WTC11 (cell line): ENCODE results near the gene CAMK2A. TPM values are rescaled to one million over a fixed set of nuclear protein-coding genes. Genes with fewer than 3 reads are reported as not detected.

Experiments used
- ATAC-seq: fragments of 200-7000 bp; cut with Tn5 transposase; 2 replicates; pipeline ENCODE4 v1.10.0; 2021; ENCODE audit warnings: mild to moderate bottlenecking, moderate library complexity
- CTCF ChIA-PET: fragments of 300-600 bp; sonication (Branson Sonifier 250); formaldehyde crosslinking; loops from one replicate; lab custom pipeline; 2021; ENCODE audit warnings: antibody characterized with exemption; lab: Charles Lee
- POLR2A ChIA-PET: fragments of 350-600 bp; sonication (Branson Sonifier 250); formaldehyde crosslinking; loops from one replicate; lab custom pipeline; 2021; ENCODE audit warnings: antibody characterized with exemption; lab: Charles Lee
- DNase-seq: peaks from one replicate; pipeline ENCODE4 v3.0.0; 2021; ENCODE audit warnings: low spot score
- H3K27ac Mint-ChIP-seq: 2 replicates; pipeline ENCODE4 v1.8.0; 2021; ENCODE audit warnings: mixed read lengths
- H3K27me3 Mint-ChIP-seq: 2 replicates; pipeline ENCODE4 v1.8.0; 2021; ENCODE audit warnings: low read depth, mild to moderate bottlenecking, moderate library complexity, mixed read lengths
- H3K36me3 Mint-ChIP-seq: 2 replicates; pipeline ENCODE4 v1.8.0; 2021; ENCODE audit warnings: mixed read lengths
- H3K4me1 Mint-ChIP-seq: 2 replicates; pipeline ENCODE4 v1.8.0; 2022; ENCODE audit warnings: mixed read lengths
- H3K4me3 Mint-ChIP-seq: 2 replicates; pipeline ENCODE4 v1.8.0; 2021; ENCODE audit warnings: mild to moderate bottlenecking, moderate library complexity, mixed read lengths
- H3K9me3 Mint-ChIP-seq: 2 replicates; pipeline ENCODE4 v1.8.0; 2021; ENCODE audit warnings: mixed read lengths
- ATF1 ChIP-seq: sonication (generic); formaldehyde crosslinking; IDR thresholded peaks from 2 replicates; pipeline ENCODE4 v1.8.1; 2023; ENCODE audit warnings: mild to moderate bottlenecking, moderate library complexity, missing genetic modification reagents
- CBFB ChIP-seq: sonication (generic); formaldehyde crosslinking; IDR thresholded peaks from 2 replicates; pipeline ENCODE4 v1.8.1; 2022; ENCODE audit warnings: mild to moderate bottlenecking, low read depth, missing genetic modification reagents
- E2F4 ChIP-seq: sonication (generic); formaldehyde crosslinking; IDR thresholded peaks from 2 replicates; pipeline ENCODE4 v1.8.1; 2022; ENCODE audit warnings: low read depth, mild to moderate bottlenecking, moderate library complexity, missing genetic modification reagents, borderline replicate concordance
- EMX1 ChIP-seq: fragments of 250-450 bp; sonication (Bioruptor Pico); IDR thresholded peaks from 2 replicates; pipeline ENCODE4 v1.8.0; 2021; ENCODE audit warnings: mild to moderate bottlenecking
- GTF2I ChIP-seq: fragments of 250-450 bp; sonication (Bioruptor Pico); conservative IDR thresholded peaks from 2 replicates; pipeline ENCODE4 v1.4.0; 2021; ENCODE audit warnings: mild to moderate bottlenecking
- IRF1 ChIP-seq: sonication (generic); formaldehyde crosslinking; IDR thresholded peaks from 2 replicates; pipeline ENCODE4 v1.8.0; 2023; ENCODE audit warnings: missing genetic modification reagents
- USF2 ChIP-seq: sonication (generic); formaldehyde crosslinking; IDR thresholded peaks from 2 replicates; pipeline ENCODE4 v1.8.1; 2023; ENCODE audit warnings: mild to moderate bottlenecking, missing genetic modification reagents, moderate library complexity
- ZMAT4 ChIP-seq: fragments of 250-450 bp; sonication (Bioruptor Pico); IDR thresholded peaks from 2 replicates; pipeline ENCODE4 v1.9.0; 2021; ENCODE audit warnings: mild to moderate bottlenecking
- ZNF263 ChIP-seq: sonication (generic); formaldehyde crosslinking; IDR thresholded peaks from 2 replicates; pipeline ENCODE4 v1.8.1; 2022; ENCODE audit warnings: low read depth, mild to moderate bottlenecking, moderate library complexity, missing genetic modification reagents
- ZNF423 ChIP-seq: fragments of 250-450 bp; sonication (Bioruptor Pico); IDR thresholded peaks from 2 replicates; pipeline ENCODE4 v2.1.2; 2022; ENCODE audit warnings: mild to moderate bottlenecking, moderate library complexity
- ZNF425 ChIP-seq: fragments of 250-450 bp; sonication (Bioruptor Pico); conservative IDR thresholded peaks from 2 replicates; pipeline ENCODE4 v1.9.0; 2021; ENCODE audit warnings: mild to moderate bottlenecking
- total RNA-seq: library from RNA; stranded (reverse); gene quantifications from 3 replicates; pipeline ENCODE4 v1.2.3, GENCODE V29; 2021
- TF ChIP-seq, protein P1 (sequence below): sonication (generic); formaldehyde crosslinking; IDR thresholded peaks from 2 replicates; pipeline ENCODE4 v1.8.1; 2023; ENCODE audit warnings: mild to moderate bottlenecking, missing genetic modification reagents
- TF ChIP-seq, protein P2 (sequence below): sonication (generic); formaldehyde crosslinking; IDR thresholded peaks from 2 replicates; pipeline ENCODE4 v1.8.0; 2022; ENCODE audit warnings: mild to moderate bottlenecking, missing genetic modification reagents

The CAMK2A gene
- total RNA-seq, 1 experiment from 2014 or later = 0.13 TPM

DNA sequence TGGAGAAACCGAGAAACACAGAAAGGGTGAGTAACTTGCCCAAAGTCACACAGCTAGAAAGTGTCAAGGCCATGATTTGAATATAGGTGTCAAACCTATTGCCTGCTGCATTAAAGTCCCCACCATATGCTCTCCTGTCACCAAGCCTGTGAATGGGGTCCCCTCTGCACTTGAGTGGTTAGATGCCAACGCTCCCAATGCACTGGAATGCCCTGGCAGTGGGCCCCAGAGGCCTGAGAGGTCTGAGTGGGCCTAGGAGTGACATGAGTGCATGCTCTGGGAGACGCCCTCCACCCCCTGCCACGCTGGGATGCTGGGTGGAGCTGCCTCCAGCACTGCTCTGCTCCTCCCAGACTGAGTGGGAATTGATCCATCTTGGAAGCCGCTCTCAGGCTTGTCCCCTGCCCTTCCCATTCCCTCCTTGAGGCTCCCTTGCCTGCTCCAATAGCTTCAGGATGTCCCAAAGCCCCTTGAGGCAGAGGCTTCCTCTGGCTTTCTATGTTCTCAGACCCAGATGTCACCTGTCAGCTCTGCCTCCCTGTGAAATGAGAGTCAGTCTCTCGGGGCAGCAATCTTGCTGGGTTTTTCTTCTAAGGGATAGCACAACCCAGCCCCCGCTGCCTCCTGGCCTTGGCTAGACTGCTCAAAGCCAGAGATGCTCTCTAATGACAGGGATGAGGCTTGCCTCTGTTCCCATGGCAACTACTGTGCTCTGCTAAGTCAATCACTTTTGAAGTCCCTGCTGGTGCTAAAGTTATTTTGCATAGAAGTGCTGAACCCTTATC lies 19.7 kb upstream of the CAMK2A start:
- ChIA-PET POLR2A (no interaction called here), CTCF (interaction anchor here (1.2 kb wide), 2 partner anchors 42 to 131 kb away, joined by 3 read pairs; no protein-coding TSS in a partner anchor)
- H3K4me3 Mint-ChIP-seq = no peak overlapping the region
- DNase-seq (no peak), ATAC-seq (peak; percentile 63)
- no peaks in the 10 kb centered on the region for H3K9me3 Mint-ChIP-seq
- TF ChIP-seq ATF1 (CRISPR knock-in tag) (no peak), ZNF425 (CRISPR knock-in tag) (no peak), EMX1 (CRISPR knock-in tag) (no peak), USF2 (CRISPR knock-in tag) (no peak), GTF2I (CRISPR knock-in tag) (no peak), CBFB (CRISPR knock-in tag) (no peak), E2F4 (CRISPR knock-in tag) (no peak), ZMAT4 (CRISPR knock-in tag) (no peak), ZNF423 (CRISPR knock-in tag) (no peak)
- TF ChIP-seq, protein P1, sequence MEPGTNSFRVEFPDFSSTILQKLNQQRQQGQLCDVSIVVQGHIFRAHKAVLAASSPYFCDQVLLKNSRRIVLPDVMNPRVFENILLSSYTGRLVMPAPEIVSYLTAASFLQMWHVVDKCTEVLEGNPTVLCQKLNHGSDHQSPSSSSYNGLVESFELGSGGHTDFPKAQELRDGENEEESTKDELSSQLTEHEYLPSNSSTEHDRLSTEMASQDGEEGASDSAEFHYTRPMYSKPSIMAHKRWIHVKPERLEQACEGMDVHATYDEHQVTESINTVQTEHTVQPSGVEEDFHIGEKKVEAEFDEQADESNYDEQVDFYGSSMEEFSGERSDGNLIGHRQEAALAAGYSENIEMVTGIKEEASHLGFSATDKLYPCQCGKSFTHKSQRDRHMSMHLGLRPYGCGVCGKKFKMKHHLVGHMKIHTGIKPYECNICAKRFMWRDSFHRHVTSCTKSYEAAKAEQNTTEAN (CRISPR knock-in tag) = no peak
- TF ChIP-seq, protein P2, sequence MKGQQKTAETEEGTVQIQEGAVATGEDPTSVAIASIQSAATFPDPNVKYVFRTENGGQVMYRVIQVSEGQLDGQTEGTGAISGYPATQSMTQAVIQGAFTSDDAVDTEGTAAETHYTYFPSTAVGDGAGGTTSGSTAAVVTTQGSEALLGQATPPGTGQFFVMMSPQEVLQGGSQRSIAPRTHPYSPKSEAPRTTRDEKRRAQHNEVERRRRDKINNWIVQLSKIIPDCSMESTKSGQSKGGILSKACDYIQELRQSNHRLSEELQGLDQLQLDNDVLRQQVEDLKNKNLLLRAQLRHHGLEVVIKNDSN (CRISPR knock-in tag) = no peak
- H3K36me3 Mint-ChIP-seq = no peaks in the 10 kb centered on the region
- no peak overlapping the region for H3K27ac Mint-ChIP-seq
- H3K27me3 Mint-ChIP-seq = no peaks in the 10 kb centered on the region
- peaks cover 31% of the 10 kb centered on the region for H3K4me1 Mint-ChIP-seq

DNA sequence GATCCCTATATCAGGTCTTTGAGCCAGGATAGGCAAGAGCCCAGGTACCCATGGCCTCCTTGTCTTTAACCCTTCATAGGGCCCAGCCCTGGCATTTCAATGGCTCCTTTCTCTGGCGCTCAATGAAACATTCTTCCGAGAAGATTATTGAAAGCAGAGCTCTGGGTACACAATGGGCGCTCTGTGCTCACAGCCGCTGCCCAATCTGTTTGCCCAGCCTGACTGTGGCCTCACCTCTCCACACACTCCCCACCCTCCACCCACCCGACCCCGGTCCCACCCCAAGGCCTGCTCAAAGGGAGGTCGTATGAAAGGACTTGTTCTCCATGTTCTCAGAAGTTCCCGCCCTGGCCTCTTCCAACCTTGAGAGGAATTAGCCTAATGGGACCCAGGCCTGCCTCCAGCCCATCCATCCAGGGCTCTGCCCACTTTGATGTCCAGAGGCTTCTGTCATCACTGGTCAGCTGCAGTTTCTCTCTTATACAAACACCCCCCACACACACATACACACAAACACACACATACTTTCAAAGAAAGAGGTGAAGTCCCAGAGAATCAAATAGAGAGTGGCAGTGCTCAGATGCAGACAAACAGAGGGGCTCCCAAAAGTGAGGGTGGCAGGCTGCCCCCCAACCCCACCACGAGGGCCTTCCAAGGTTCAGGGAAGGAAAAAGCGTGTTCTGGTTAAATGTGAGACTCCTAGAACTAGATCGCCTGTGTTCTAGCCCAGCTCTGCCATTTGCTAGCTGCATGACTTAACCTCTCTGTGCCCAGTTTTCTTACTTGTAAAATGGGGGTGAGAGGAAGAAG lies 18.2 kb upstream of the CAMK2A start:
- CTCF ChIA-PET = interaction anchor here (1.2 kb wide), 1 partner anchor 43 kb away, joined by 3 read pairs; no protein-coding TSS in a partner anchor
- POLR2A ChIA-PET = no interaction called here
- DNase-seq (no peak), ATAC-seq (no peak)
- Mint-ChIP-seq H3K36me3 (no peaks in the 10 kb centered on the region), H3K27me3 (no peaks in the 10 kb centered on the region), H3K4me3 (no peak overlapping the region), H3K9me3 (no peaks in the 10 kb centered on the region), H3K27ac (no peak overlapping the region), H3K4me1 (peaks cover 45% of the 10 kb centered on the region)
- no peak for TF ChIP-seq ZNF263 (CRISPR knock-in tag)
- no peak for TF ChIP-seq IRF1
